Bronchial epithelial cell (primary cell): ENCODE measurements around the gene DTNBP1. TPM values are rescaled to one million over a fixed set of nuclear protein-coding genes. Genes with fewer than 3 reads are reported as not detected.

ENCODE experiments used
- DNase-seq: peaks from one replicate; pipeline ENCODE4 v3.0.0-alpha.2; 2010; ENCODE audit warnings: low read depth
- FAIRE-seq: peaks from 2 replicates; lab custom pipeline; 2011; peaks lifted over from hg19 to GRCh38; lab: Jason Lieb, UNC
- H3K27me3 ChIP-seq: 2 replicates; pipeline ENCODE4 v1.5.1; 2011; ENCODE audit warnings: low read length; ENCODE audit not compliant: control insufficient read depth, insufficient read depth
- H3K36me3 ChIP-seq: 2 replicates; pipeline ENCODE4 v1.5.1; 2011; ENCODE audit warnings: low read length; ENCODE audit not compliant: control insufficient read depth, insufficient read depth
- H3K4me3 ChIP-seq: 2 replicates; pipeline ENCODE4 v1.5.1; 2011; ENCODE audit warnings: mild to moderate bottlenecking, low read depth, low read length, control low read depth
- total RNA-seq: library from RNA; depleted of rRNA; stranded (reverse); fragments of >200 nt; gene quantifications from 2 replicates; pipeline ENCODE4 v1.2.1, GENCODE V29; 2014
- TF ChIP-seq, protein P1 (sequence below): IDR thresholded peaks from 2 replicates; pipeline ENCODE4 v1.5.1; 2011; ENCODE audit warnings: mild to moderate bottlenecking, moderate library complexity, low read length, control low read depth, inconsistent platforms; ENCODE audit not compliant: insufficient read depth, severe bottlenecking

The DTNBP1 gene
- total RNA-seq, 1 donor from 2014 or later, result 6.3 TPM

GRCh38 chr6:15538766-15539495, 123.9 kb downstream of the DTNBP1 start:
- DNase-seq (no peak), FAIRE-seq (no peak)
- H3K36me3 ChIP-seq, result no peaks in the 10 kb centered on the region
- no peak overlapping the region for H3K4me3 ChIP-seq
- no peaks in the 10 kb centered on the region for H3K27me3 ChIP-seq
- TF ChIP-seq, protein P1, sequence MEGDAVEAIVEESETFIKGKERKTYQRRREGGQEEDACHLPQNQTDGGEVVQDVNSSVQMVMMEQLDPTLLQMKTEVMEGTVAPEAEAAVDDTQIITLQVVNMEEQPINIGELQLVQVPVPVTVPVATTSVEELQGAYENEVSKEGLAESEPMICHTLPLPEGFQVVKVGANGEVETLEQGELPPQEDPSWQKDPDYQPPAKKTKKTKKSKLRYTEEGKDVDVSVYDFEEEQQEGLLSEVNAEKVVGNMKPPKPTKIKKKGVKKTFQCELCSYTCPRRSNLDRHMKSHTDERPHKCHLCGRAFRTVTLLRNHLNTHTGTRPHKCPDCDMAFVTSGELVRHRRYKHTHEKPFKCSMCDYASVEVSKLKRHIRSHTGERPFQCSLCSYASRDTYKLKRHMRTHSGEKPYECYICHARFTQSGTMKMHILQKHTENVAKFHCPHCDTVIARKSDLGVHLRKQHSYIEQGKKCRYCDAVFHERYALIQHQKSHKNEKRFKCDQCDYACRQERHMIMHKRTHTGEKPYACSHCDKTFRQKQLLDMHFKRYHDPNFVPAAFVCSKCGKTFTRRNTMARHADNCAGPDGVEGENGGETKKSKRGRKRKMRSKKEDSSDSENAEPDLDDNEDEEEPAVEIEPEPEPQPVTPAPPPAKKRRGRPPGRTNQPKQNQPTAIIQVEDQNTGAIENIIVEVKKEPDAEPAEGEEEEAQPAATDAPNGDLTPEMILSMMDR, result no peak

GRCh38 chr6:15538106-15538505, 124.7 kb downstream of the DTNBP1 start:
- H3K4me3 ChIP-seq, result no peak overlapping the region
- H3K36me3 ChIP-seq, result no peaks in the 10 kb centered on the region
- TF ChIP-seq, protein P1, result no peak
- FAIRE-seq (no peak), DNase-seq (no peak)
- no peaks in the 10 kb centered on the region for H3K27me3 ChIP-seq

DNA sequence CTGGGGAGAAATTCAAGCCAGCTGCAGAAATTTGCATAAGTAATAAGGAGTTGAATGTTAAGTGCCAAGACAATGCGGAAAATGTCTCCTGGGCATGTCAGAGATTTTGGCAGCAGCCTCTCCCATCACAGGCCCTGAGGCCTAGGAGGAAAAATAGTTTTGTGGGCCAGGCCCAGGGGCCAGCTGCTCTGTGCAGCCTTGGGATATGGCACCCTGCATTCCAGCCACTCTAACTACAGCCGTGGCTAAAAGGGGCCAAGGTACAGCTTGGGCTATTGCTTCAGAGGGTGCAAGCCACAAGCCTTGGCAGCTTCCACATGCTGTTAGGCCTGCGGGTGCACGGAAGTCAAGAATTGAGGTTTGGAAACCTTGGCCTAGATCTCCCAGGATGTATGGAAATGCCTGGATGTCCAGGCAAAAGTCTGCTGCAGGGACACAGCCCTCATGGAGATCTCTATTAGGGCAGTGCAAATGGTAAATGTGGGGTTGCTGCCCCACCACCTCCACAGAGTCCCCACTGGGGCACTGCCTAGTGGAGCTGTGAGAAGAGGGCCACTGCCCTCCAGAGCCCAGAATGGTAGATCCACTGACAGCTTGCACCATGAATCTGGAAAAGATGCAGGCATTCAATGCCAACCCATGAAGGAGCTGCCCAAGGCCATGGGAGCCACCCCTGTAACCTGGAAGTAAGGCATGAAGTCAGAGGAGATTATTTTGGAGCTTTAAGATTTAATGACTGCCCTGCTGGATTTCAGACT, 126.5 kb downstream of the DTNBP1 start:
- no peak for DNase-seq

DNA sequence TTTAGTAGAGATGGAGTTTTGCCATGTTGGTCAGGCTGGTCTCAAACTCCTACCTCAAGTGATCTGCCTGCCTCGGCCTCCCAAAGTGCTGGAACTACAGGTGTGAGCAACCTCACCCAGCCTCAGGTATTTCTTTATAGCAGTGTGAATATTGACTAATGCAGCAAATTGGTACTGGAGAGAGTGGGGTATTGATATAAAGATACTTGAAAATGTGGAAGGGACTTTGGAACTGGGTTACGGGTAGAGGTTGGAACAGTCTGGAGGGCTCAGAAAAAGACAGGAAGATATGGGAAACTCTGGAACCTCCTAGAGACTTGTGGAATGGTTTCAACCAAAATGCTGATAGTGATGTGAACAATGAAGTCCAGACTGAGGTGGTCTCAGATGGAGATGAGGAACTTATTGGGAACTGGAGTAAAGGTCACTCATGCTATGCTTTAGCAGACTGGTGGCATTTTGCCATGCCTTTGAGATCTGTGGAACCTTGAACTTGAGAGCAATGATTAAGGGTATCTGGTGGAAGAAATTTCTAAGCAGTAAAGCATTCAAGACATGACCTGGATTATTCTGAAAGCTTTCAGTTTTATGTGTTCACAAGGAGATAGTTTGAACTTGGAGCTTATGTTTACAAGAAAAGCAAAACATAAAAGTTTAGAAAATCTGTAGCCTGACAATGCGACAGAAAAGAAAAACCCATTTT, 127.2 kb downstream of the DTNBP1 start:
- FAIRE-seq (no peak), DNase-seq (no peak)
- Histone ChIP-seq H3K4me3 (no peak overlapping the region), H3K36me3 (no peaks in the 10 kb centered on the region), H3K27me3 (no peaks in the 10 kb centered on the region)
- TF ChIP-seq, protein P1, result no peak

More for the DNA sequence above, 126.5 kb downstream of the DTNBP1 start:
- H3K27me3 ChIP-seq, result no peaks in the 10 kb centered on the region
- TF ChIP-seq, protein P1, result no peak
- H3K36me3 ChIP-seq, result no peaks in the 10 kb centered on the region
- no peak for FAIRE-seq
- H3K4me3 ChIP-seq, result no peak overlapping the region

DNA sequence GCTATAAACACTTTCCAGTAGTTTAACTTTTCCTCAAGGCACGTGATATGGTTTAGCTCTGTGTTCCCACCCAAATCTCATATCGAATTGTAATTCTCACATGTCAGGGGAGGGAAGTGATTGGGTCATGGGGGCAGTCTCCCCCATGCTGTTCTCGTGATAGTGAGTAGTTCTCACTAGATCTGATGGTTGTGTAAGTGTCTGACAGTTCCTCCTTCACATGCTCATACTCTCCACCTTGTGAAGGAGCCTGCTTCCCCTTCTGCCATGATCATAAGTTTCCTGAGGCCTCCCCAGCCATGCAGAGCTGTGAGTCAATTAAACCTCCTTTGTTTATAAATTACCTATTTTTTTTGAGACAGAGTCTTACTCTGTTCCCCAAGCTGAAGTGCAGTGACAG, 127.9 kb downstream of the DTNBP1 start:
- DNase-seq (no peak), FAIRE-seq (no peak)
- TF ChIP-seq, protein P1, result no peak
- H3K27me3 ChIP-seq, result no peaks in the 10 kb centered on the region
- no peaks in the 10 kb centered on the region for H3K36me3 ChIP-seq
- H3K4me3 ChIP-seq, result no peak overlapping the region
